ENCODE data around the gene ADGRG7. TPM values are rescaled to one million over a fixed set of nuclear protein-coding genes. Genes with fewer than 3 reads are reported as not detected.

ADGRG7 gene
- total RNA-seq, 2 experiments from 2014 or later, result not detected

GRCh38 chr3:100621251-100621650 lies 11.8 kb downstream of the ADGRG7 start:
- Histone ChIP-seq H3K27ac (ENCODE audit: low read depth, low read length, poor library complexity, severe bottlenecking) (no peak overlapping the region), H3K9me2 (ENCODE audit: insufficient read depth, low read length) (no peaks in the 10 kb centered on the region), H3K9me3 (ENCODE audit: low read length) (no peaks in the 10 kb centered on the region), H3K4me3 (ENCODE audit: low read depth, low read length, poor library complexity, severe bottlenecking) (no peak overlapping the region), H2AFZ (ENCODE audit: low read length) (no peak overlapping the region), H3K79me2 (ENCODE audit: insufficient read depth, low read depth, low read length) (no peaks in the 10 kb centered on the region), H4K20me1 (ENCODE audit: insufficient read depth, low read length) (no peaks in the 10 kb centered on the region), H3K36me3 (ENCODE audit: insufficient read depth, low read length) (no peaks in the 10 kb centered on the region), H3K4me2 (ENCODE audit: low read length) (no peak overlapping the region), H3K4me1 (ENCODE audit: insufficient read depth, low read length, poor library complexity, severe bottlenecking) (no peaks in the 10 kb centered on the region)
- no TSS peak for BruUV-seq (replicated peaks)
- POLR2A ChIA-PET, result interaction anchor here (0.6 to 0.7 kb wide), 2 partner anchors 76 to 92 kb away, joined by 3 to 5 read pairs; no protein-coding TSS in a partner anchor
- TF ChIP-seq CTCF (conservative IDR thresholded peaks at IDR 0.05; ENCODE audit: low read length), result no peak
- TF ChIP-seq EZH2phosphoT487 (IDR thresholded peaks at IDR 0.05; ENCODE audit: borderline replicate concordance, low read depth, low read length), result no peak
- CTCF ChIA-PET (ENCODE audit: unreplicated experiment), result no interaction called here
- intact Hi-C loops (cut with micrococcal nuclease; ENCODE audit: unreplicated experiment), result no loop called here
- DNase-seq (ENCODE audit: low spot score), result no peak

GRCh38 chr3:100627491-100627890 lies 18.1 kb downstream of the ADGRG7 start:
- DNase-seq (ENCODE audit: low spot score), result no peak
- Histone ChIP-seq H2AFZ (ENCODE audit: low read length) (no peak overlapping the region), H3K79me2 (ENCODE audit: insufficient read depth, low read depth, low read length) (no peaks in the 10 kb centered on the region), H3K9me3 (ENCODE audit: low read length) (no peaks in the 10 kb centered on the region), H3K4me2 (ENCODE audit: low read length) (no peak overlapping the region), H4K20me1 (ENCODE audit: insufficient read depth, low read length) (no peaks in the 10 kb centered on the region), H3K4me3 (ENCODE audit: low read depth, low read length, poor library complexity, severe bottlenecking) (no peak overlapping the region), H3K36me3 (ENCODE audit: insufficient read depth, low read length) (no peaks in the 10 kb centered on the region), H3K9me2 (ENCODE audit: insufficient read depth, low read length) (no peaks in the 10 kb centered on the region), H3K4me1 (ENCODE audit: insufficient read depth, low read length, poor library complexity, severe bottlenecking) (no peaks in the 10 kb centered on the region), H3K27ac (ENCODE audit: low read depth, low read length, poor library complexity, severe bottlenecking) (no peak overlapping the region)
- BruUV-seq (replicated peaks), result no TSS peak
- intact Hi-C loops (cut with micrococcal nuclease; ENCODE audit: unreplicated experiment), result no loop called here
- POLR2A ChIA-PET, result no interaction called here
- CTCF ChIA-PET (ENCODE audit: unreplicated experiment), result no interaction called here
- TF ChIP-seq EZH2phosphoT487 (IDR thresholded peaks at IDR 0.05; ENCODE audit: borderline replicate concordance, low read depth, low read length), result no peak

GRCh38 chr3:100629421-100630127 lies 20.2 kb downstream of the ADGRG7 start:
- no peaks in the 10 kb centered on the region for H3K79me2 ChIP-seq (ENCODE audit: insufficient read depth, low read depth, low read length)
- H3K9me2 ChIP-seq (ENCODE audit: insufficient read depth, low read length), result no peaks in the 10 kb centered on the region
- no peak overlapping the region for H3K4me3 ChIP-seq (ENCODE audit: low read depth, low read length, poor library complexity, severe bottlenecking)
- H3K4me1 ChIP-seq (ENCODE audit: insufficient read depth, low read length, poor library complexity, severe bottlenecking), result no peaks in the 10 kb centered on the region
- TF ChIP-seq CTCF (conservative IDR thresholded peaks at IDR 0.05; ENCODE audit: low read length) (no peak), EZH2phosphoT487 (IDR thresholded peaks at IDR 0.05; ENCODE audit: borderline replicate concordance, low read depth, low read length) (no peak)
- intact Hi-C loops (cut with micrococcal nuclease; ENCODE audit: unreplicated experiment), result no loop called here
- no TSS peak for BruUV-seq (replicated peaks)
- no peak overlapping the region for H2AFZ ChIP-seq (ENCODE audit: low read length)
- no peak overlapping the region for H3K27ac ChIP-seq (ENCODE audit: low read depth, low read length, poor library complexity, severe bottlenecking)
- no peaks in the 10 kb centered on the region for H4K20me1 ChIP-seq (ENCODE audit: insufficient read depth, low read length)
- no peaks in the 10 kb centered on the region for H3K9me3 ChIP-seq (ENCODE audit: low read length)
- no peak overlapping the region for H3K4me2 ChIP-seq (ENCODE audit: low read length)
- ChIA-PET POLR2A (interaction anchor here (0.7 to 1.2 kb wide), 2 partner anchors 181 to 209 kb away, joined by 3 to 4 read pairs; no protein-coding TSS in a partner anchor), CTCF (ENCODE audit: unreplicated experiment) (no interaction called here)
- no peaks in the 10 kb centered on the region for H3K36me3 ChIP-seq (ENCODE audit: insufficient read depth, low read length)
- no peak for DNase-seq (ENCODE audit: low spot score)

All from OCI-LY7 (cell line).